Panc1 (cell line): ENCODE results near the gene KRT23.

Experiments
- POLR2AphosphoS5 ChIP-seq: IDR thresholded peaks from 2 replicates; pipeline ENCODE4 v1.6.1; 2012; ENCODE audit warnings: mild to moderate bottlenecking, low read depth, low read length, moderate library complexity
- SIN3A ChIP-seq: IDR thresholded peaks from 2 replicates; pipeline ENCODE4 v1.6.1; 2012; ENCODE audit warnings: low read depth, mild to moderate bottlenecking, low read length, moderate library complexity, borderline replicate concordance; ENCODE audit not compliant: insufficient read depth
- TF ChIP-seq, protein P1 (sequence below): fragments of 450-650 bp; IDR thresholded peaks from 2 replicates; pipeline ENCODE4 v1.5.1; 2017; ENCODE audit warnings: mild to moderate bottlenecking
- TF ChIP-seq, protein P2 (sequence below), 2 experiments: IDR thresholded peaks; 2 replicates each; pipeline ENCODE4 v1.6.1; 2011 to 2012; ENCODE audit warnings: low read depth in 2 of 2, control low read depth in 1 of 2, low read length in 1 of 2, mild to moderate bottlenecking in 1 of 2, moderate library complexity in 1 of 2; ENCODE audit not compliant: insufficient read depth in 1 of 2

DNA sequence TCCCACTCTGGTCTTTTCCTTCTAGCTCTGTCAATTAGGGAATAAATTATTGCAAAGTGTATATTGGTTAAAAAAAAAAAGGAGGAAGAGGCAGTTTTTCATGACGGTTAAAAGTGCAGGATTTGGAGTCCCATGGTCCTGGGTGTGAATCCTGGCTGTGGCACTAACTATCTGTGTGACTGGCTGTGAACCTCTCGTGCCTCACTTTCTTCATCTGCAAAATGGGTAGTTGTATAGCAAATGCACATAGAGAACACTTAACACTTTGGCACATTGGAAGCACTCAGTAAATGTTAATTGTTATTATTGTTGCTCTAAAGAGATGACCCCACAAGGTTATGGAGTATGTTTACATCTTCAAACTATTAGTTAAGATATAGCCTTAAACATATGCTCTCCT, 10.5 kb upstream of the KRT23 start:
- TF ChIP-seq, protein P1, sequence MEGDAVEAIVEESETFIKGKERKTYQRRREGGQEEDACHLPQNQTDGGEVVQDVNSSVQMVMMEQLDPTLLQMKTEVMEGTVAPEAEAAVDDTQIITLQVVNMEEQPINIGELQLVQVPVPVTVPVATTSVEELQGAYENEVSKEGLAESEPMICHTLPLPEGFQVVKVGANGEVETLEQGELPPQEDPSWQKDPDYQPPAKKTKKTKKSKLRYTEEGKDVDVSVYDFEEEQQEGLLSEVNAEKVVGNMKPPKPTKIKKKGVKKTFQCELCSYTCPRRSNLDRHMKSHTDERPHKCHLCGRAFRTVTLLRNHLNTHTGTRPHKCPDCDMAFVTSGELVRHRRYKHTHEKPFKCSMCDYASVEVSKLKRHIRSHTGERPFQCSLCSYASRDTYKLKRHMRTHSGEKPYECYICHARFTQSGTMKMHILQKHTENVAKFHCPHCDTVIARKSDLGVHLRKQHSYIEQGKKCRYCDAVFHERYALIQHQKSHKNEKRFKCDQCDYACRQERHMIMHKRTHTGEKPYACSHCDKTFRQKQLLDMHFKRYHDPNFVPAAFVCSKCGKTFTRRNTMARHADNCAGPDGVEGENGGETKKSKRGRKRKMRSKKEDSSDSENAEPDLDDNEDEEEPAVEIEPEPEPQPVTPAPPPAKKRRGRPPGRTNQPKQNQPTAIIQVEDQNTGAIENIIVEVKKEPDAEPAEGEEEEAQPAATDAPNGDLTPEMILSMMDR = no peak
- TF ChIP-seq, protein P2, sequence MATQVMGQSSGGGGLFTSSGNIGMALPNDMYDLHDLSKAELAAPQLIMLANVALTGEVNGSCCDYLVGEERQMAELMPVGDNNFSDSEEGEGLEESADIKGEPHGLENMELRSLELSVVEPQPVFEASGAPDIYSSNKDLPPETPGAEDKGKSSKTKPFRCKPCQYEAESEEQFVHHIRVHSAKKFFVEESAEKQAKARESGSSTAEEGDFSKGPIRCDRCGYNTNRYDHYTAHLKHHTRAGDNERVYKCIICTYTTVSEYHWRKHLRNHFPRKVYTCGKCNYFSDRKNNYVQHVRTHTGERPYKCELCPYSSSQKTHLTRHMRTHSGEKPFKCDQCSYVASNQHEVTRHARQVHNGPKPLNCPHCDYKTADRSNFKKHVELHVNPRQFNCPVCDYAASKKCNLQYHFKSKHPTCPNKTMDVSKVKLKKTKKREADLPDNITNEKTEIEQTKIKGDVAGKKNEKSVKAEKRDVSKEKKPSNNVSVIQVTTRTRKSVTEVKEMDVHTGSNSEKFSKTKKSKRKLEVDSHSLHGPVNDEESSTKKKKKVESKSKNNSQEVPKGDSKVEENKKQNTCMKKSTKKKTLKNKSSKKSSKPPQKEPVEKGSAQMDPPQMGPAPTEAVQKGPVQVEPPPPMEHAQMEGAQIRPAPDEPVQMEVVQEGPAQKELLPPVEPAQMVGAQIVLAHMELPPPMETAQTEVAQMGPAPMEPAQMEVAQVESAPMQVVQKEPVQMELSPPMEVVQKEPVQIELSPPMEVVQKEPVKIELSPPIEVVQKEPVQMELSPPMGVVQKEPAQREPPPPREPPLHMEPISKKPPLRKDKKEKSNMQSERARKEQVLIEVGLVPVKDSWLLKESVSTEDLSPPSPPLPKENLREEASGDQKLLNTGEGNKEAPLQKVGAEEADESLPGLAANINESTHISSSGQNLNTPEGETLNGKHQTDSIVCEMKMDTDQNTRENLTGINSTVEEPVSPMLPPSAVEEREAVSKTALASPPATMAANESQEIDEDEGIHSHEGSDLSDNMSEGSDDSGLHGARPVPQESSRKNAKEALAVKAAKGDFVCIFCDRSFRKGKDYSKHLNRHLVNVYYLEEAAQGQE (IDR thresholded peaks at IDR 0.05; ENCODE audit: insufficient read depth in 1 of 2, low read depth in 2 of 2, low read length in 1 of 2) = no peak
- TF ChIP-seq POLR2AphosphoS5 (no peak), SIN3A (no peak)
